ENCODE results near the gene AK8. TPM values are rescaled to one million over a fixed set of nuclear protein-coding genes. Genes with fewer than 3 reads are reported as not detected.

The AK8 gene
- total RNA-seq, 6 experiments from 2014 or later, result 0.07 to 0.24 (median 0.12) TPM; not detected in 1

DNA sequence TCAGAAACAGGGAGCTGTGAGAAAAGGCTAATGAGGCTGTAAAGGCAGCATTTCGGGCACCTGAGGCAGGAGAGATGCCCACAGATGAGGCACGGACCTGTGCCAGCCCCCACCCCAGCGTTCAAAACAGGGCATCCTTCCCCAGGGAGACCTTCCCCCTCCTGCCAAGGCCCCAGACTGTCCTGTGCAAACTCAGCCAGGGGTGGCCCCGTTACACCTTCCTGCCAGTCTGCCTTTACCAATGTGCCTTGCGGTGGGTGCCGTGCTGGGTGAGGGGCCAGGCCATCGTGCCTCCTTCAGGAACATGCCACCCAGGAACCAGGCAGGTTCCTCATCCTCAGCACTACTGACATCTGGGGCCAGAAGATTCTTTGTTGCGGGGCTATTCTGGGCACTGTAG lies 53.9 kb downstream of the AK8 start:
- DNase-seq, result no peak
- H3K9me3 Mint-ChIP-seq, result no peaks in the 10 kb centered on the region

GRCh38 chr9:132823370-132824145 lies 54.5 kb downstream of the AK8 start:
- peaks cover 57% of the 10 kb centered on the region for H3K27me3 Mint-ChIP-seq (ENCODE audit: insufficient read depth)
- H3K4me3 Mint-ChIP-seq, result no peak overlapping the region
- H3K27ac Mint-ChIP-seq, result no peak overlapping the region
- DNase-seq, result no peak
- TF ChIP-seq, protein P1, sequence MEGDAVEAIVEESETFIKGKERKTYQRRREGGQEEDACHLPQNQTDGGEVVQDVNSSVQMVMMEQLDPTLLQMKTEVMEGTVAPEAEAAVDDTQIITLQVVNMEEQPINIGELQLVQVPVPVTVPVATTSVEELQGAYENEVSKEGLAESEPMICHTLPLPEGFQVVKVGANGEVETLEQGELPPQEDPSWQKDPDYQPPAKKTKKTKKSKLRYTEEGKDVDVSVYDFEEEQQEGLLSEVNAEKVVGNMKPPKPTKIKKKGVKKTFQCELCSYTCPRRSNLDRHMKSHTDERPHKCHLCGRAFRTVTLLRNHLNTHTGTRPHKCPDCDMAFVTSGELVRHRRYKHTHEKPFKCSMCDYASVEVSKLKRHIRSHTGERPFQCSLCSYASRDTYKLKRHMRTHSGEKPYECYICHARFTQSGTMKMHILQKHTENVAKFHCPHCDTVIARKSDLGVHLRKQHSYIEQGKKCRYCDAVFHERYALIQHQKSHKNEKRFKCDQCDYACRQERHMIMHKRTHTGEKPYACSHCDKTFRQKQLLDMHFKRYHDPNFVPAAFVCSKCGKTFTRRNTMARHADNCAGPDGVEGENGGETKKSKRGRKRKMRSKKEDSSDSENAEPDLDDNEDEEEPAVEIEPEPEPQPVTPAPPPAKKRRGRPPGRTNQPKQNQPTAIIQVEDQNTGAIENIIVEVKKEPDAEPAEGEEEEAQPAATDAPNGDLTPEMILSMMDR (IDR thresholded peaks at IDR 0.05), result no peak
- no peaks in the 10 kb centered on the region for H3K36me3 Mint-ChIP-seq (ENCODE audit: low read depth)
- no peaks in the 10 kb centered on the region for H3K9me3 Mint-ChIP-seq
- no peaks in the 10 kb centered on the region for H3K4me1 Mint-ChIP-seq (ENCODE audit: low read depth)

More for the DNA sequence above, 53.9 kb downstream of the AK8 start:
- H3K36me3 Mint-ChIP-seq (ENCODE audit: low read depth), result no peaks in the 10 kb centered on the region
- H3K27me3 Mint-ChIP-seq (ENCODE audit: insufficient read depth), result peaks cover 54% of the 10 kb centered on the region
- TF ChIP-seq, protein P1 (IDR thresholded peaks at IDR 0.05), result no peak
- no peaks in the 10 kb centered on the region for H3K4me1 Mint-ChIP-seq (ENCODE audit: low read depth)
- H3K4me3 Mint-ChIP-seq, result no peak overlapping the region
- H3K27ac Mint-ChIP-seq, result no peak overlapping the region

GRCh38 chr9:132820169-132820944 lies 57.7 kb downstream of the AK8 start:
- H3K36me3 Mint-ChIP-seq (ENCODE audit: low read depth), result no peaks in the 10 kb centered on the region
- H3K4me3 Mint-ChIP-seq, result no peak overlapping the region
- no peaks in the 10 kb centered on the region for H3K9me3 Mint-ChIP-seq
- DNase-seq, result no peak
- no peak overlapping the region for H3K27ac Mint-ChIP-seq
- no peaks in the 10 kb centered on the region for H3K4me1 Mint-ChIP-seq (ENCODE audit: low read depth)
- TF ChIP-seq, protein P1 (IDR thresholded peaks at IDR 0.05), result no peak
- peaks cover 46% of the 10 kb centered on the region for H3K27me3 Mint-ChIP-seq (ENCODE audit: insufficient read depth)

GRCh38 chr9:132818588-132818987 lies 59.5 kb downstream of the AK8 start:
- TF ChIP-seq, protein P1 (IDR thresholded peaks at IDR 0.05), result no peak
- no peaks in the 10 kb centered on the region for H3K36me3 Mint-ChIP-seq (ENCODE audit: low read depth)
- H3K4me1 Mint-ChIP-seq (ENCODE audit: low read depth), result no peaks in the 10 kb centered on the region
- no peaks in the 10 kb centered on the region for H3K9me3 Mint-ChIP-seq
- H3K27ac Mint-ChIP-seq, result no peak overlapping the region
- H3K4me3 Mint-ChIP-seq, result no peak overlapping the region
- no peak for DNase-seq
- H3K27me3 Mint-ChIP-seq (ENCODE audit: insufficient read depth), result peaks cover 32% of the 10 kb centered on the region

- TF ChIP-seq, protein P1 (IDR thresholded peaks at IDR 0.05), result no peak
- no peak for DNase-seq
- H3K9me3 Mint-ChIP-seq, result no peaks in the 10 kb centered on the region
- H3K27ac Mint-ChIP-seq, result no peak overlapping the region
- H3K4me3 Mint-ChIP-seq, result no peak overlapping the region
- H3K27me3 Mint-ChIP-seq (ENCODE audit: insufficient read depth), result peaks cover 38% of the 10 kb centered on the region
- no peaks in the 10 kb centered on the region for H3K36me3 Mint-ChIP-seq (ENCODE audit: low read depth)
- H3K4me1 Mint-ChIP-seq (ENCODE audit: low read depth), result no peaks in the 10 kb centered on the region
Observed at GRCh38 chr9:132814937-132815336, 63.1 kb downstream of the AK8 start.
